SU-DHL-6 (cell line): Measurements from ENCODE around the gene ZNF516.

Experiments
- H2AFZ ChIP-seq: fragments of 200-600 bp; sonication (generic); 2 replicates; pipeline ENCODE4 v1.6.1; 2014; ENCODE audit warnings: low read depth, mild to moderate bottlenecking, moderate library complexity, mixed read lengths, antibody characterized with exemption, low read length; ENCODE audit not compliant: severe bottlenecking
- H3F3A ChIP-seq: fragments of 200-600 bp; shearing (Covaris generic); 2 replicates; pipeline ENCODE4 v1.6.0; 2016; ENCODE audit warnings: antibody characterized with exemption, mild to moderate bottlenecking; ENCODE audit not compliant: insufficient read depth
- H3K27ac ChIP-seq: fragments of 200-600 bp; sonication (generic); 2 replicates; pipeline ENCODE4 v1.5.1; 2016; ENCODE audit warnings: low read depth, mild to moderate bottlenecking, low read length, moderate library complexity, mixed read lengths
- H3K27me3 ChIP-seq: fragments of 200-600 bp; sonication (generic), shearing (Covaris generic); 2 replicates; pipeline ENCODE4 v1.6.0; 2014; ENCODE audit warnings: mild to moderate bottlenecking, low read length
- H3K36me3 ChIP-seq: fragments of 200-600 bp; sonication (generic); 2 replicates; pipeline ENCODE4 v1.6.1; 2014; ENCODE audit warnings: mild to moderate bottlenecking, low read length, mixed read lengths
- H3K4me2 ChIP-seq: fragments of 300-600, 200-600 bp; shearing (Covaris generic), sonication (generic); 2 replicates; pipeline ENCODE4 v1.6.0; 2014; ENCODE audit warnings: low read length, low read depth, mild to moderate bottlenecking; ENCODE audit not compliant: poor library complexity, severe bottlenecking
- H3K4me3 ChIP-seq: fragments of 200-600 bp; sonication (generic); 2 replicates; pipeline ENCODE4 v1.5.1; 2014; ENCODE audit warnings: antibody characterized with exemption, low read length, mild to moderate bottlenecking, mixed read lengths; ENCODE audit not compliant: insufficient read depth, poor library complexity, severe bottlenecking
- H3K79me2 ChIP-seq: fragments of 200-600 bp; sonication (generic); 2 replicates; pipeline ENCODE4 v1.6.1; 2014; ENCODE audit warnings: mild to moderate bottlenecking, low read length, moderate library complexity; ENCODE audit not compliant: insufficient read depth
- H3K9ac ChIP-seq: fragments of 200-600 bp; sonication (generic); 2 replicates; pipeline ENCODE4 v1.7.0; 2014; ENCODE audit warnings: mild to moderate bottlenecking, low read length
- H3K9me2 ChIP-seq: fragments of 200-600 bp; sonication (generic); replicated peaks from 2 replicates; pipeline ENCODE4 v1.6.1; 2014; ENCODE audit warnings: low read length; ENCODE audit not compliant: insufficient read depth
- H3K9me3 ChIP-seq: fragments of 200-600 bp; sonication (generic); 2 replicates; pipeline ENCODE4 v1.6.1; 2014; ENCODE audit warnings: low read length, mixed read lengths; ENCODE audit not compliant: insufficient read depth
- H4K20me1 ChIP-seq: fragments of 200-600 bp; sonication (generic); 2 replicates; pipeline ENCODE4 v1.6.1; 2014; ENCODE audit warnings: low read depth, mild to moderate bottlenecking, antibody characterized with exemption, low read length, moderate library complexity, mixed read lengths
- CTCF ChIP-seq: fragments of 200-600 bp; sonication (generic); IDR thresholded peaks from one replicate; pipeline ENCODE4 v1.5.1; 2017; ENCODE audit warnings: antibody characterized with exemption, mild to moderate bottlenecking, low read length, moderate library complexity; ENCODE audit not compliant: insufficient read depth, poor library complexity, severe bottlenecking
- EZH2phosphoT487 ChIP-seq: fragments of 200-600 bp; sonication (generic), shearing (Covaris generic); conservative IDR thresholded peaks from 2 replicates; pipeline ENCODE4 v1.6.1; 2018; ENCODE audit warnings: mild to moderate bottlenecking, antibody characterized with exemption, low read length, moderate library complexity, mixed read lengths

The ZNF516 gene

GRCh38 chr18:76379226-76380126 is 115.6 kb downstream of the ZNF516 start:
- Histone ChIP-seq H2AFZ (no peak overlapping the region), H3K9me3 (no peaks in the 10 kb centered on the region), H3K9ac (no peak overlapping the region), H4K20me1 (no peaks in the 10 kb centered on the region; the same call in 1 of the 2 replicates), H3K79me2 (0 out of 2 replicates have a peak, but pooled peaks cover under 1% of the 10 kb centered on the region), H3K27me3 (no peaks in the 10 kb centered on the region), H3K4me3 (no peak overlapping the region), H3K9me2 (no peaks in the 10 kb centered on the region), H3K36me3 (no peaks in the 10 kb centered on the region), H3K27ac (no peak overlapping the region), H3F3A (no peaks in the 10 kb centered on the region), H3K4me2 (no peak overlapping the region)
- no peak for TF ChIP-seq EZH2phosphoT487
- TF ChIP-seq CTCF: no peak

GRCh38 chr18:76378526-76379215 is 116.4 kb downstream of the ZNF516 start:
- Histone ChIP-seq H3K36me3 (no peaks in the 10 kb centered on the region), H3K9me3 (no peaks in the 10 kb centered on the region), H3K4me2 (no peak overlapping the region), H3K4me3 (no peak overlapping the region), H3K9me2 (no peaks in the 10 kb centered on the region), H3K27ac (no peak overlapping the region), H2AFZ (no peak overlapping the region), H3K79me2 (no peaks in the 10 kb centered on the region), H3F3A (no peaks in the 10 kb centered on the region), H3K9ac (no peak overlapping the region), H4K20me1 (no peaks in the 10 kb centered on the region; the same call in 1 of the 2 replicates), H3K27me3 (no peaks in the 10 kb centered on the region)
- TF ChIP-seq EZH2phosphoT487 (no peak), CTCF (no peak)

GRCh38 chr18:76377359-76377756 is 117.7 kb downstream of the ZNF516 start:
- H2AFZ ChIP-seq: no peak overlapping the region
- no peaks in the 10 kb centered on the region; the same call in 1 of the 2 replicates for H4K20me1 ChIP-seq
- no peak overlapping the region for H3K4me2 ChIP-seq
- no peak overlapping the region for H3K27ac ChIP-seq
- H3K9ac ChIP-seq: no peak overlapping the region
- H3K9me2 ChIP-seq: no peaks in the 10 kb centered on the region
- H3K27me3 ChIP-seq: no peaks in the 10 kb centered on the region
- no peaks in the 10 kb centered on the region for H3K9me3 ChIP-seq
- TF ChIP-seq CTCF: no peak
- TF ChIP-seq EZH2phosphoT487: no peak
- H3K79me2 ChIP-seq: no peaks in the 10 kb centered on the region
- no peaks in the 10 kb centered on the region for H3K36me3 ChIP-seq
- no peak overlapping the region for H3K4me3 ChIP-seq
- H3F3A ChIP-seq: no peaks in the 10 kb centered on the region
